OCI-LY1 (cell line): ENCODE measurements around the gene KCNIP2.
"Not testable (repeated sequence)": the region's sequence is repeated elsewhere in the genome, so short reads cannot be mapped to it uniquely, and the experiment has no call there.

Source experiments
- H2AFZ ChIP-seq: fragments of 200-600 bp; sonication (generic), shearing (Covaris generic); 2 replicates; pipeline ENCODE4 v1.6.0; 2014; ENCODE audit warnings: antibody characterized with exemption, mild to moderate bottlenecking, low read length
- H3F3A ChIP-seq: fragments of 200-600 bp; sonication (generic), shearing (Covaris generic); 2 replicates; pipeline ENCODE4 v1.6.0; 2014; ENCODE audit warnings: mild to moderate bottlenecking, antibody characterized with exemption, low read length, moderate library complexity; ENCODE audit not compliant: insufficient read depth
- H3K27ac ChIP-seq: fragments of 200-600 bp; sonication (generic); 2 replicates; pipeline ENCODE4 v1.5.1; 2014; ENCODE audit warnings: low read length, mixed run types, mild to moderate bottlenecking, low read depth; ENCODE audit not compliant: poor library complexity, severe bottlenecking
- H3K27me3 ChIP-seq: fragments of 200-600 bp; sonication (generic); 2 replicates; pipeline ENCODE4 v1.6.0; 2014; ENCODE audit warnings: antibody characterized with exemption, mild to moderate bottlenecking, low read length, moderate library complexity; ENCODE audit not compliant: insufficient read depth
- H3K36me3 ChIP-seq: fragments of 200-600 bp; sonication (generic); 2 replicates; pipeline ENCODE4 v1.6.1; 2014; ENCODE audit warnings: mild to moderate bottlenecking, antibody characterized with exemption, low read length, moderate library complexity, mixed read lengths; ENCODE audit not compliant: insufficient read depth
- H3K4me1 ChIP-seq: fragments of 200-600 bp; sonication (generic); 2 replicates; pipeline ENCODE4 v1.5.1; 2014; ENCODE audit warnings: mild to moderate bottlenecking, low read length, moderate library complexity; ENCODE audit not compliant: insufficient read depth, severe bottlenecking
- H3K4me2 ChIP-seq: fragments of 200-600 bp; sonication (generic), shearing (Covaris generic); 2 replicates; pipeline ENCODE4 v1.6.1; 2014; ENCODE audit warnings: low read length
- H3K4me3 ChIP-seq: fragments of 200-600 bp; sonication (generic); 2 replicates; pipeline ENCODE4 v1.5.1; 2014; ENCODE audit warnings: low read length, low read depth, mild to moderate bottlenecking, mixed read lengths; ENCODE audit not compliant: poor library complexity, severe bottlenecking
- H3K79me2 ChIP-seq: fragments of 200-600 bp; shearing (Covaris generic); 2 replicates; pipeline ENCODE4 v1.6.1; 2016; ENCODE audit warnings: mixed run types, low read length, mixed read lengths; ENCODE audit not compliant: insufficient read depth
- H3K9ac ChIP-seq: fragments of 200-600 bp; sonication (generic), shearing (Covaris generic); 2 replicates; pipeline ENCODE4 v1.6.1; 2014; ENCODE audit warnings: mild to moderate bottlenecking, low read length, mixed read lengths
- H3K9me2 ChIP-seq: fragments of 200-600 bp; sonication (generic), shearing (Covaris generic); 2 replicates; pipeline ENCODE4 v1.6.1; 2014; ENCODE audit warnings: low read depth, mild to moderate bottlenecking, low read length, mixed read lengths
- H3K9me3 ChIP-seq: fragments of 200-600 bp; shearing (Covaris generic); 2 replicates; pipeline ENCODE4 v1.6.1; 2014; ENCODE audit warnings: low read length, mixed read lengths
- H4K20me1 ChIP-seq: fragments of 200-600 bp; sonication (generic), shearing (Covaris generic); 2 replicates; pipeline ENCODE4 v1.6.0; 2016; ENCODE audit warnings: mild to moderate bottlenecking, low read length; ENCODE audit not compliant: insufficient read depth
- CTCF ChIP-seq: fragments of 200-600 bp; sonication (generic), shearing (Covaris generic); IDR thresholded peaks from 2 replicates; pipeline ENCODE4 v1.5.1; 2017; ENCODE audit warnings: mild to moderate bottlenecking, antibody characterized with exemption, low read length, moderate library complexity, mixed read lengths
- EZH2 ChIP-seq: fragments of 200-600 bp; sonication (generic), shearing (Covaris generic); IDR thresholded peaks from 2 replicates; pipeline ENCODE4 v1.8.0; 2017; ENCODE audit warnings: borderline replicate concordance, mixed run types, mild to moderate bottlenecking, antibody characterized with exemption, low read length, moderate library complexity, mixed read lengths

The KCNIP2 gene

GRCh38 chr10:101797403-101798059, 46.1 kb downstream of the KCNIP2 start:
- TF ChIP-seq EZH2, result no peak
- no peak for TF ChIP-seq CTCF
- Histone ChIP-seq H3K9me3 (no peaks in the 10 kb centered on the region), H3K4me2 (no peak overlapping the region), H2AFZ (no peak overlapping the region), H4K20me1 (no peaks in the 10 kb centered on the region), H3F3A (no peaks in the 10 kb centered on the region), H3K79me2 (no peaks in the 10 kb centered on the region), H3K4me1 (no peaks in the 10 kb centered on the region), H3K9ac (no peak overlapping the region), H3K4me3 (no peak overlapping the region), H3K9me2 (no peaks in the 10 kb centered on the region), H3K27ac (no peak overlapping the region), H3K36me3 (peaks cover 73% of the 10 kb centered on the region), H3K27me3 (no peaks in the 10 kb centered on the region)

GRCh38 chr10:101793526-101793925, 50.1 kb downstream of the KCNIP2 start:
- Histone ChIP-seq H2AFZ (no peak overlapping the region), H3K4me1 (no peaks in the 10 kb centered on the region), H3K9me2 (no peaks in the 10 kb centered on the region), H3K79me2 (no peaks in the 10 kb centered on the region), H3F3A (no peaks in the 10 kb centered on the region), H3K4me3 (no peak overlapping the region), H3K9ac (no peak overlapping the region), H3K27ac (no peak overlapping the region), H3K36me3 (peaks cover 58% of the 10 kb centered on the region), H3K9me3 (no peaks in the 10 kb centered on the region), H3K27me3 (no peaks in the 10 kb centered on the region), H4K20me1 (no peaks in the 10 kb centered on the region), H3K4me2 (no peak overlapping the region)
- no peak for TF ChIP-seq CTCF
- TF ChIP-seq EZH2, result no peak

- no peaks in the 10 kb centered on the region for H4K20me1 ChIP-seq
- no peaks in the 10 kb centered on the region for H3K27me3 ChIP-seq
- no peaks in the 10 kb centered on the region for H3K9me2 ChIP-seq
- no peak overlapping the region for H3K4me2 ChIP-seq
- H3K79me2 ChIP-seq, result no peaks in the 10 kb centered on the region
- H3K4me3 ChIP-seq, result no peak overlapping the region
- H3K4me1 ChIP-seq, result no peaks in the 10 kb centered on the region
- H3K27ac ChIP-seq, result no peak overlapping the region
- no peak overlapping the region for H2AFZ ChIP-seq
- H3K9ac ChIP-seq, result no peak overlapping the region
- H3F3A ChIP-seq, result no peaks in the 10 kb centered on the region
- TF ChIP-seq CTCF (no peak), EZH2 (no peak)
- peaks cover 46% of the 10 kb centered on the region for H3K36me3 ChIP-seq
- H3K9me3 ChIP-seq, result no peaks in the 10 kb centered on the region
Observed at GRCh38 chr10:101789686-101790085, 53.9 kb downstream of the KCNIP2 start.

- not testable (repeated sequence) for H3F3A ChIP-seq
Observed at GRCh38 chr10:101789231-101789630, 54.4 kb downstream of the KCNIP2 start.

More at GRCh38 chr10:101789231-101789630, 54.4 kb downstream of the KCNIP2 start:
- H3K4me1 ChIP-seq, H3K9me3 ChIP-seq, H3K9ac ChIP-seq, H3K9me2 ChIP-seq, H3K79me2 ChIP-seq, H3K27me3 ChIP-seq, H2AFZ ChIP-seq, H4K20me1 ChIP-seq, H3K4me3 ChIP-seq, H3K4me2 ChIP-seq, H3K27ac ChIP-seq: not testable (repeated sequence)
- H3K36me3 ChIP-seq, result peaks cover 42% of the 10 kb centered on the region
